HG02798 (cell line): ENCODE measurements around the gene CALML5.

Source experiments
- ATAC-seq: cut with Tn5 transposase; IDR thresholded peaks from one replicate; pipeline ENCODE4 v1.9.1; 2021; ENCODE audit warnings: mild to moderate bottlenecking; ENCODE audit not compliant: unreplicated experiment, poor library complexity

The CALML5 gene

DNA sequence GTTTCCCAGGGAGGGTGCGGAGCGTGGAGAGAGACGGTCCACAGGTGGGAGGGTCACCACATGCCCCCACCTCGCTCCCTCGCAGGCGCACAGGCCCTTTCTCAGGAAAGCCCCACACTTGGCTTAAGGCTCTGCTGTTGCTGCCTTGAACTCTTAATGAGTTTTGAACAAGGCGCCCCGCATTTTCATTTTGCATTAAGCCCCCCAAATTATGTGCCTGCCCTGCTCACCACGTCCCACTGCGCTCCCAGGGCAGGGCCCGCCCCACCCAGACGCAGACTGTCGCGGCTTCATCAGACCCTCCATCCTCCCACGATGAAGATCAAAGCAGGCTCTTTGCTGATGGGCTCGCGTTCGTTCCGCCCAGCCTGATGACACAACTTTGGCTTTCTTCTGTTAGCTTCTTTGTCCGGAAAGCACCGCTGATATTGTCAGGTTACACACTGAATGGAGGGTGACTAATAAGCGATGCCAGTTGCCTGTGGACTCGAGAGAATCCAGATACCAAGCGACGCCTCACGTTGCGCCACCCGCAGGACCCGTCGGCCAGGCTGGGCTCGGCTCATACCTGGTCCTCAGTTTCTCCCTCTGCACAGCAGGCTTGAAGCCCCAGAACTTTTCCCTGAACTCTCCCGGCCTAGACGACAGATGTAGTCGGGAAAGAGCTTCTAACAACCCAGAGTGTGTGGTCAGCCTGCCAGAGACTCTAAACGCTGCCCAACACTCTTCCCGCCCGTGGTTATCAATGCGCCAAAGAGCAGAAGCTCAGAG is 34.9 kb upstream of the CALML5 start:
- no peak for ATAC-seq

DNA sequence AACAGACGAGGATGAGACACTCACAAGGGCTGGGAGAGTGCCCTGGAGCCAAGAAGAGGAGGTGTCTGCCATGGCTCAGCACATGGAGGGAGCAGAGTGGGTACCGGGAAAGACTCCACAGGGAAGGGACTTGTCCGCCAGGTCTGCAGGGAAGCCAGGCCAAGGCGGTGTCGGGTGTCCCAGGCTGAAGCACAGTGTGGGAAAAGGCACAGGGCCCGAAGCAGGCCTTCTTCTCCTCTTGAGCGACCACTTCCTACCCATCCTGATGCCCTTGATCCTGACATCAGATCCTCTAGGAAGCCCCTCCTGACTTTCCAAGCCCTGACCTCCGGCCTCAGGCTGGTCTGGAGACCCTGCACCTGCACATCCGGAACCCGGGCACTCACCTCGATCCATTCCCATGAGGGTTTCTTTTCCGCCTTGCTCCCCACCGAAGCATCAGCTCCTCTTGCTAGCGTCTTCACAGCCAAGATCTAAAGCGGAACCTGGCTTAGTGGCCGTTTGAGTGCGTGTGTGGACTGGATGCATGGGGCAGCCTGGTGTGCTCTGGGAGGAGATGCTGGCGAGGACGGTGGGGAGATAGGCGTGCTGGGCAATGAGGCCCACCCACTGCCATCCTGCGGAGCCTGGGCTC is 33.8 kb upstream of the CALML5 start:
- no peak for ATAC-seq

DNA sequence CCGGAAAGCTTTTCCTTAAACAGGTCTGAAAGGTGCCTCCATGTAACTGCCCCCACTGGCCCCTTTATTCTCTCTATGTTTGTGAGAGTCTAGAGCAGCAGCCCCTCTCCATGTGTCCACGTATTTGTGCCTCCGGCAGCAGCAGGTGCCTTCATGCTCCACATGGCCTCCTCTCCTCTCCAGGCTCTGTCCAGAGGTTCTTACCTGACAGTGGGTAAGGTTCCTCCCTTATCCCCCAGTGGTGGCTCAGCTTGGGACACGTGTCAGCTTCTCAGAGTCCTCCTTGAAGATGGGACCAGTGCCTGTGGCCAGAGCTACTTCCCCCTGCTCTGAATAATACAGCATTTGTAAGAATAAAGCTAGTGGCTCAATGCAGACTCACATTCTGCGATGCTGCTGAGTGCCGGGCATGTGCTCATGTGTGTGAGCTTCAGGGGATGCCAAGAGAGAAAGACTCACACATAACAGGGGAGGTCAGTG is 33.3 kb upstream of the CALML5 start:
- no peak for ATAC-seq

DNA sequence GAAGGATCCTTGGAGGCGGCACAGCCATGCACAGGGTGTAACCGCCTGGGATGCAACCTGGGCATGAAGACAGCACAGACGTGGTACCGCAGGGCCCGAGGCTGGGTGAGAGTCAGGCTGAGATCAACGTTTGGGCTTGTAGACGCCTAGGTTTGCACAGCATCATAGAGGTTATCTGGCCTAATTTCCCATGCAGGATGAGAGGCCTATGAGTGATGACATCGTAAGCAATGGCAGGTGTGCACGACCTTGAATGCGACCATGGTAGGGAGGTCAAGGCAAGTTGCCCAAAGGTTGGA is 32.9 kb upstream of the CALML5 start:
- no peak for ATAC-seq

DNA sequence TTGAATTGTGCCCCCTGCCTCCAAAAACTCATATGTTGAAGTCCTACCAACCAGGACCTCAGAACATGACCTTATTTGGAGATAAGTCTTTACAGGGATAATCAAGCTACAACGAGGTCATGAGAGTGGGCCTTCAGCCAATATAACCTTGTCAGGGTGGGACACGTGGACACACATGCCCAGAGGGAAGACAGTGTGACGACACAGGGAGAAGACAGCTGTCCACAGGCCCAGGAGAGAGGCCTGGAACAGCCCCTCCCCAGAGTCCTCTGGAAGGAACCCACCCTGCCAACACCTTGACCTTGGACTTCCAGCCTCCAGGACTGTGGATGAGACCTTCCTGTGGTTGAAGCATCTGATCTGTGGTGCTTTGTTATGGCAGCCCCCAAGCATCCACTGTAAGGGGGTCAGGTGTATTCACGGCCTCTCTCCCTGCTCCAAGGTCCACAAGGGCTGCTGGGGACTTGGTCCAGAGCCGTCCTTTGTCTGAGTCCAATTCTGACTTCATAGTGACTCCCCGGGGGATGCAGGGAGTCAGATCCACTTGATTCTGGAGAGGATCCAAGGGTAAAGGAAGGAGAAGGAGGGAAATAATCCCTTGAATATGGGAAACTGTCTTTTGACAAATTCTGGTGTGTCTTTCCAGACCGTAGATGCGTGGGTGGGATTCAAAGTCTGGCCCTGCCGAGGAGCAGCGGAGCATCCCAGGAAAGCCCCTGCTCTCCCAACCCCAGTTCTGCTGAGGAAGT is 32.4 kb upstream of the CALML5 start:
- ATAC-seq = no peak

DNA sequence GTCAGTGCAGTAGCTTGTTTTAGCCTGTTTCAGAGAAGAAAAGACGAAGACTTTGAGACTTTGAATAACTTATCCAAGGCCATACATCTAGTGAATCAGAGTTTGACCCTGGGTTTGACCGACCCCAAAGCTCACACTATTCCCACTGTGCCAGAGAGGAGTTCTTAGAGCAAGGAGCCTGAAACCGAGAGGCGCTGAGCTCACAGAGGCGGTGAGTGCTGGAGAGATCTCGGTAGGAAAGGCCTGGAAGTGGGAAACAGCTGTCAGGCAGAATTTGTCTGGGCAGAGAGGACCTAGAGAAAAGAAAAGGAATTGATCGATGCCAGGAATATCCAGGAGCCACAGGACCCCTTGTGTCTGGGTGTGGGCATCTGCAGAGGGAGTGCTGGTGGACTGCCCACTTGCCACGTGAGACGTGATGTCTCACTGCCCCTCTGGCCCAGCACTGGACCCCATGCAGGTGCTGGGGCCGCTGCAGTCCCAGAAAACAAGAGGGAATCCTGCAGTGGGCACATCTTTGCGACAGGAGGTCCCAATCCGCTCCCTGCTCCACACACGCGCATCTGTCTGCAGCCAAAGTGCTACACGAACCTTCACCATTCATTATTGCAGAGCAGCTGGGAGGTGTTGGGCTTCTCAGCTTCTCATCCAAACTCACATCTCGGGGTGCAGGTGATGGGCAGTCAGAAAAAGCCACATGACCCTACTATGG is 31.6 kb upstream of the CALML5 start:
- ATAC-seq = no peak

DNA sequence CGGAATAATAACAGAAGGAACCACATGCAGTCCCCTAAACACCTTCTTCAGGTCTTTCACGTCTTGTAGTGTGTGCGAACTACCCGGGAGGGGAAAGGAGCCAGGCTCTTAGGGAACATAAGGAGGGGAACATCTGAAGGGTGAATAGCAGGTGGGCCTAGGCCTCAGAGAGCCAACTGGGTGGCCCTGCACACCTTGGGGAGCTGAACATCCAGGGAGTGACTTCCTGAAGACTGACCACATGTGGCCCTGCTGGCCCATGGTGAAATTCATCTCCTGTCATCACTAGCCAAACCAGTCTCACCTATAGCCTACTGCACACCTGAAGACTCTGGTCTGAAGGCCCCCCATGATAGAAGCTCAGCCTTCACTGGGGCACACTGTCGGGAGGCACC is 31.0 kb upstream of the CALML5 start:
- ATAC-seq = no peak

DNA sequence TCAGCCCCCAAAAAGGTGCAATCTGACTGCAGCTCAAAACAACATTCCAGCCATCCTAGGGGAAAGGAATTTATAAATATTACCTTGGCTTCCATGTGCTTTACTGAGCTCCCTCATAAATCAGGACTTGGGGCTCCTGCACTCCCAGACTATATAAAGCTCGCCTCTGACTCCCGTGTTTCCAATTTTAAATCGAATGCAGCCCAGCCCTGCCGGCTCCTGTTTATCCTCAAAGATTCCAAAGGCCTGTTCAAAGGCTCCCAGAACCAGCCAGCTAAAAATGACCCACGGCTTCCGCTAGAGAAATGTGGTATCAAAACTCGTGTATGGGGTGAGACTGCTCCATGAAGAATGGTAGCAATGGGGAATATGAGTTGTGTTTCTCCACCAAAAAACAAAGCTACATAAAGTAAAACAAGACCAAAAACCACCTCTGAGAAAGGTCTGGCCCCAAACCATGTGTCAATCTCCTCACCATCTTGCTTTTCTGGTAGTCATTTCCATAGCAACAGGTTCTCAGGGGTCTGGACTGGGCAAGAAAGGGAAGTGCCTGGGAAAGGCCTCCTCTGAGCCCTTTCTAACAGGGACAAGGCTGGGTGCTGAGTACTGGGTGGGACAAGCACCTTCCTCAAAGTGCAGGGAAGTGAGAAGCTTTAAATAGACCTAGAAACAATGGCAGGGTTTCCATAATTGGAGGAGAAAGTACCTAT is 30.5 kb upstream of the CALML5 start:
- no peak for ATAC-seq

DNA sequence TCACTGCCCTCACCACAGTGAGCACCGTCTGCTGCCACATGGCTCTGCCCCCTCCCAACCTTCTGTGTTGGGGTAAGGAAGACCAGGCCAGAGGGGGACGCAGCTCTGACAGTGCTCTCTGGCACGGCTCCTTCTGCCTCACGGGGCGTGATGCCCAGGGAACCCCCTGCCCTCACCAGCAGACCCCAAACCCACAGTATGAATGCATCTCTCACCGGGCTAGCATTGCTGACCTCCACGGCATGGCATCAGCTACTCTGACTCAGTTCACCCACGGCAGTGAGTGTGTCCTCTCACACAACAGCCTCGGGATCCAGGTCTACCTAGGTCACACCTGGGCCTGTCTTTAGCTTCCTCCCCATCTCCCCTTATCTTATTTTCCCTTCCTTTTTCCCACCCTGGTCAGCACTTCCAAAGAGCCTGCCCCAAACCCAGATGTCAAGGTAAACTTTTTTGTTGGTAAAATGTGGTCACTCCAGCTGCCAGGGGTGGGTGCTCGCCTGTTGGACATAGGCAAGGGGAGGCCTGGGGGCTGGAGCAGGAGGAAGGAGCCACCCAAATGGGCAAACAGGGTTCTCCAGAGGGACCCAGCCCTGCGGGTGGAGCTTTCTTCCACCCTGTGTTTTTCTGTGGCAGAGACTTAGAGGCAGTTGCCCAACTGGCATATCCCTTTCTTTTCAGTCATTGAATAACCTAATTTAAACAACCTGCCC is 29.8 kb upstream of the CALML5 start:
- ATAC-seq = no peak

DNA sequence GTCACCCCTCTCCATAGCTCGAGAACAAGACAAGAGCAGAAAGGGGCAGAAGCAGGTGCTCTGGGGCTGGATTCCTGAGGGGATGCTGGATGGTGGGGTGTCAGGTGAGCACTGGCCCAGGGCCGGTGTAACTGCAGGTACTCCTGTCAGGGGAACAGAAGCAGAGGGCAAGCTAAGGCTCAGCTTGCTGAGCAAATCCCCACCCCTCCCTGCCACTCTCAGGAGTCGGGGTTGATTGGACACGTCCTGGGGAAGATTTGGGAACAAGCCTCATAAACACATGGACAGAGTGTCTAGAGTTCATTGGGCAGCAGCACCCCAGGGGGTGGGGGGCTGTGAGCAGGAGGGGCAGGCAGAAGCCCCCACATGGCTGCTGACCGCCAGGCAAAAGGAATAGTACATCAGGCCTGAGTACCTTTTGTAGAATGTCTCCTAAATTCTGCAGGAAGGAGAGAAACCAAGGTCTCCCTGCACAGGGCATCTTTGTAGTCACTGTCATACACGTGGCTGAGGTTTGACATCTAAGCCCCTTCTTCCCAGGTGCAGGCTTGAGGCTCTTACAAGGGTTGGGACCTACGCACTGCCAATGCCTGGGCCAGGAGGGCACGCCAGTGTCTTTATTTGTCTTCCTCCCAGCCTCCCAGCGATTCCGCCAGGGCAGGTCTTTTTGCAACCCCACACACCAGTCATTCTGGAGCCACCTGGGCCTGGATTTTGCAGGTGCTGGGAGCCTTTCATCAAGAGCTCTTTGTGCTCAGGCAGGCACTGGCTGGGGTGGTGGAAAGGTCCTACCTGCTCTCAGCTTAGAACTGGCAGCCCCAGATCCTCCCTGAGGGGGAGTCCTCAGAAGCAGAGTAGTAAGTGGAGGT is 28.2 kb upstream of the CALML5 start:
- ATAC-seq = no peak

DNA sequence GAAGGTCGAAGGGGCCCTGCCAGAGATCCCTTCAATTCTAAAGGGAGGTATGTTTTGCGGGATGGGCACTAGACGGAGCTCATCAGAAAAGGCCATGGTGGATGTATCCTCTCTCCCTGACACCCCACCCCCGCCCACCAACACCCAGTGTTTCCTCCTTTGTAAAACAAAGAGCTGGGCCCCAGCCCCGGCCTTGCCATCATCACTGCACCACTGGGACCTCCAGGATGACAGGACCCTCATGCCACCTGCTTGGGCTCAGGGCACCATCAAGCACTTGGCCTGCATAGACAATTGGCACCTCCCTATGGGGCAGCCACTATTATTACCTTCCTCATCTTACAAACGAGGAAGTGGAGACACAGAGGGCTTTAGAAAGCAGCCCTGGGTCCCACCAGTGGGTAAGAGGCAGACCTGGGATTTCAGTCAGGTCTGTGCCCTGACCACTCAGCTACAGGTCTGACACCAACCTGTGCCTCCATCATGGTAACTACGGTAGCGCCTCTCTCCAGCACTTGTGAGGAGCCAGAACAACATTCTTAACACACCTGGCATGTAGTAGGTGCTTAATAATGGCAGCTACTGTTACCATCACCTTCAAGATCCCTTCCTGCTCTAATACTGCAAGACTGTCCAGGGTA is 27.4 kb upstream of the CALML5 start:
- no peak for ATAC-seq

DNA sequence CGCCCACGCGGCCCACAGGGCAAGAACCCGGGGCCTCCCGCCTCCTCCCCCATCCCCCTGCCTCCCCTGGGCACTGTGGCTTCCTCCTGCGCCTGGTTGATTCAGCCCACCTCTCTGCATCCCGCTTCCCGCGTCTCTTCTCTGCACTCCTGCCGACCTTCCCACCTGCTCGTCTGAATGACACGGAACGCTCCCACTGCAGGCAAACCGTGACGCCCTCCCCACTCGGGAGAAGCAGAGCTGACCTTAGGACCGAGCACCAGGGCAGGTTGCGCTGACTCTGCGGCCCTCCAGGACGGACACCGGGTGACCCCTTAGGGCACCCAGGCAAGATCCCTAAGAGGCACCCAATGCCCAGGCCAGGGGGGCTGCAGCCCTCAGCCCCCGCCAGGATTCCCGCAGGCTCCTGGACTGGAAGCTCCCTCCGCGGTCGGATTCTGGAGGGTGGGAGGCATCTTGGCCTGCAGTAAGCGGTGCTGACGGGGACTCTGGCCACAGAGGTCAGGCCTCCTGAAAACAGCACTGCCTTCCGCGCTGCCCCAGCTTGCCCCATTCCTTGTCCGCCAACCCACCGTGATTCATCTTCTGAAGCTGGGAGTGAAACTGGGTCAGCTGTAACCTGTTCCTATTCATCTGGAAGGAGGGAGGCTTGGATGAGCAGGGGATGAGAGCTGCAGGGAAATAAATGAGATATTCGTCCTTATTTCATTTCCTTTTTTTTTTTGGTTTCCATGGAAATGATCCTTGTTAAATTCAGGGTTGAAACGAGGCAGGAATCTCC is 26.4 kb upstream of the CALML5 start:
- ATAC-seq = no peak

DNA sequence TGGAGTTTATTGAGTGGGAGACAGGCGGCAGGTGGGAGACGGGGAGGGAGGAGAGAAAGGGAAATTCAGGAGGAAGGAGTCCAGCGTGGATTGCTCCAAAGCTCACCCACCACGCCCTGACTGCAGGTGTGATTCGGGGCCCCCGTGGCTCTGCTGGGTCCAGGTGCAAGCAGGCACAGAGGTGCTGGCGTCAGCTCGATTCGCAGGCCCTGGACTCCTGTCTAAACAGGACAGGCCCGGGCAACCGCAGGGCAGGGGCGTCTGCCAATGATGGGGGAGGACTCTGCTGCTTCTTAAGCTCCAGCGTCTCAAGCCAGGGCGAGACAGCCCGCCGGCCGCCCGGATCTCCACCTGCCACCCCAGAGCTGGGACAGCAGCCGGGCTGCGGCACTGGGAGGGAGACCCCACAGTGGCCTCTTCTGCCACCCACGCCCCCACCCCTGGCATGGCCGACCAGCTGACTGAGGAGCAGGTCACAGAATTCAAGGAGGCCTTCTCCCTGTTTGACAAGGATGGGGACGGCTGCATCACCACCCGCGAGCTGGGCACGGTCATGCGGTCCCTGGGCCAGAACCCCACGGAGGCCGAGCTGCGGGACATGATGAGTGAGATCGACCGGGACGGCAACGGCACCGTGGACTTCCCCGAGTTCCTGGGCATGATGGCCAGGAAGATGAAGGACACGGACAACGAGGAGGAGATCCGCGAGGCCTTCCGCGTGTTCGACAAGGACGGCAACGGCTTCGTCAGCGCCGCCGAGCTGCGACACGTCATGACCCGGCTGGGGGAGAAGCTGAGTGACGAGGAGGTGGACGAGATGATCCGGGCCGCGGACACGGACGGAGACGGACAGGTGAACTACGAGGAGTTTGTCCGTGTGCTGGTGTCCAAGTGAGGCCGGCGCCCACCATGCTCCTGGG is 25.5 kb upstream of the CALML5 start, which contains the start of gene CALML3:
TSS of gene CALML3 (plus strand) at position 321 of the 920 bp plus-strand sequence. CDS start at position 446, 125 bp downstream.
- ATAC-seq = no peak

DNA sequence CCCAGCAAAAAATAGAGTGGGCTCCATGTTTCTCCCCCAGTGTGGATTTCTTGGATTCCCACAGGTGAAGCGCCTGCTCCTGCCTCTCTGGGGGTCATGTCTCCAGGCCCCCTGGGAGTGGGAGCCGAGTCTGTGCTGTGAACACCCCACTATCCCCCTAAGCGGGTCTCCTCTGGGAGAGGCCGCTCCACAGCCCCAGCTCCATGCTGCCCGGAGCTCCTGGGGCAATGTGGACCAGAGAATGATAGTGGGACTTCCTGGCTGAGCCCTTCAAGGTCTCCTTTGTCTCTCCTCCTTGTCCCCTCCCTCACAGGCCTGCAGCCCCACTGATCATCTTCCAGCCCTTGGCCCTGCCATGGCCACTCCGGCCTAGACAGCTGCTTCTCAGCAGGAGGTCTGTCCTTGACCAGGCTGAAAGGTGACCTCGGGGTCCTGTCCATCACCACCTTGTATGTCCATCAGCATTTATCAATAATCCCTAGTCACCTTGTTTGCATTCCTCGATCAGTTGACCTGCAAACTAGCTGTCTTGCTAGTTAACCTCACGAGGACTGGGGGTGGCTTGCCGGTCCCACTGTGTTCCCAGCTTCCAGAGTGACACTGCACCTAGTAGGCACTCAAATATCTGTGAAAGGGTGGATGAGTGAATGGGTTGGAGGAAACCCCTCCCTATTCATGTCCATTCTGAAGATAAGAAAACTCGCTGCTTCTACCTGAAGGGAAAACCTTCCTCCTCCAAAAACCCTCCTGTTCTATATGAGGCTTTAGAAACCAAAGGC is 24.6 kb upstream of the CALML5 start:
- ATAC-seq = no peak

DNA sequence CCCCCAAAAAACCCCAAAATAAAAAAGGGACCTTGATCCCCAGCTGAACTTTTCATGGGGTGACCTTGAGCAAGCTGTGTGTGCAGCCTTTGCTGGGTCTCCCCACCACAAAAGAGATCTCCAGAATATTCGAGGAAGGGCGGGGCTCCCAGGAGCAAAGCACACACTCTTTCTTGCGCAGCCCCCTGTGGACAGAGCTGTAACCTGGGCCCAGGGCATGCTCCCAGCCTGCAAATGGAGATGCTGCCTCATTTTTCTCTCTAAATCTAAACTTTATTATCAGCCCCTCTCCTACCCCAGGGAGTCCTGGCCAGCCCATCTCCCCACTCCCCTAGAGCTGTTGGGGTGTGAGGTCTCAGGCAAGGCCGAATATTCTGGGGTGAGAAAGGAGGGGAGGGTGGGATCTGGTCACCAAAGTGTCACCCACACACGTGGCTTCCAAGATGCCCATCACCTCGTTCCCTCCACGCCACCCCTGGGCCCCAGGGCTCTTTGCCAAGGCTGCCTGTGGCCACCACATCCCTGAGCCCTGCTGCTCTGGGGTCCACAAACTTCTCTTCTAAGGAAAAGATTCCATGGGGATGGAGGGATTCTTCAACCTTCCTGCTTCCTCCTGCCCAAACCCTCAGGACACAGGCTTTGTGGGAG is 23.7 kb upstream of the CALML5 start:
- ATAC-seq = no peak
